GM21717 (cell line): Measurements from ENCODE around the gene DENND1A.
A peak's percentile ranks its signal among the peaks of the same experiment; 100 is the strongest.
"Not testable (repeated sequence)": the region's sequence is repeated elsewhere in the genome, so short reads cannot be mapped to it uniquely, and the experiment has no call there.

ENCODE experiments used
- ATAC-seq: cut with Tn5 transposase; IDR thresholded peaks from one replicate; pipeline ENCODE4 v1.9.1; 2021; ENCODE audit warnings: mild to moderate bottlenecking, moderate library complexity; ENCODE audit not compliant: unreplicated experiment

The DENND1A gene

DNA sequence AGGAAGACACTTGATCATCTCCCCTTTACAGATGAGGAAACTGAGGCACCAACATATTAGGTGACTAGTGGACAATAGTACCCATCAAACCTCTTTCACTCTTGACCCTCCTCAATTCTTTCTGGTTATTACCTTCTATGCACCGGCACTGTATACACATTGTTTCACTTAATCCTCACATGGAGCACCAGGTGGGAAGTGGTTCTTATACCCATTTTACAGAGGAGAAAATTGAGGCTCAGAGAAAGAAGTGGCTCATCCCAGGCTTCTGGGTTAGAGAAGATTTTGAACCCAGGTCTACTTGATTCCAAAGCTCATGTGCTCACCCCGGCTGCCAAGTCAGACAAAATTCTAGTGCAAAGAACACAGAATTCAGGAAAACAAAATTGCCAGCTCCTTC lies 17.4 kb upstream of the DENND1A start:
- ATAC-seq, result no peak

DNA sequence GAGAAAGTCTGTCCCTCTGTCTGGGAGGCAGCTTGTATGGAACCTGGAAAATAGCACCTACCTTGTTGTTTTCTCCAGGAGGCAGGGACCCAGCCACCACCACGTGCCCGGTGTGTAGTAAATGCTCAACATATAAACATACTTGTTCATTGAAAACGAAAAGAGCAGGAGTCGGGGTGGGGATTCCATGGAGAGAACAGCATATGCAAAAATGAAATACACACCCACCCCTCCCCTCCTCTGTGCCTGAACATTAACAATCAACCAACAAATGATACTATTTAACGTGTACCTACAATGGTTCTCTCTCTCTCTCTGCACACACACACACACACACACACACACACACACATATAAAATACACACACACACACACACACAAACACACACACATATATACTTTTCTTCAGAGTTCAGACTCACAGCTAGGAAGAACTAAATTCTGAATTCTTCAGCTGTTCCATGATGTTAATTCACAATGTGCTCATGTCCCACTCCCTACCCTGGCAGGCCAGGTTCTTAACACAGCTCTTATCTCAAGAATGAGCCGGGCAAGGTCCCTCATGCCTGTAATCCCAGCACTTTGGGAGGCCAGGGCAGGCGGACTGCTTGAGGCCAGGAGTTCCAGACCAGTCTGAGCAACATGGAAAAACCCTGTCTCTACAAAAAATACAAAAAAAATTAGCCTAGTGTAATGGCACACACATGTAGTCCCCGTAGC lies 16.3 kb upstream of the DENND1A start:
- no peak for ATAC-seq

DNA sequence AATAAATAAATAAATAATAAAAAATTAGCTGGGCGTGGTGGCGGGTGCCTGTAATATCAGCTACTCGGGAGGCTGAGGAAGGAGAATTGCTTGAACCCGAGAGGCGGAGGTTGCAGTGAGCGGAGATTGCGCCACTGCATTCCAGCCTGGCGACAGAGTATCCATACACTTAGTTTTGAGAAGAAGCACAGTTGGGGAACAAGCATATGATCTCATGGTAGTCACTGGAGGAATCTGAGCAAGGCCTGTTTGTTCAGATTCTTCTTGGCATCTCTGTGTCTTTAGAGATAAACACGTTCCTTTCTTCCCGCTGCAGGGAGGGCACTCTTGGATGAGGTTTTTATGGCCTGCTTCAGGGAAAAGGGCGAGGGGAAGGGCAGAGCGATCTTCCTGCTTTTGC lies 15.6 kb upstream of the DENND1A start:
- no peak for ATAC-seq

DNA sequence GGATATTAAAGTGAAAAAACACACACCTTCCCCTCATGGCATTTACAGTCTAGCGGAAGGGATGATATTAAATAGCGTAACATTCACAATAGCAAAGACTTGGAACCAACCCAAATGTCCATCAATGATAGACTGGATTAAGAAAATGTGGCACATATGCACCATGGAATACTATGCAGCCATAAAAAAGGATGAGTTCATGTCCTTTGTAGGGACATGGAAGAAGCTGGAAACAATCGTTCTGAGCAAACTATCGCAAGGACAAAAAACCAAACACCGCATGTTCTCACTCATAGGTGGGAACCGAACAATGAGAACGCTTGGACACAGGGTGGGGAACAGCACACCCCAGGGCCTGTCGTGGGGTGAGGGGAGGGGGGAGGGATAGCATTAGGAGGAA lies 14.5 kb upstream of the DENND1A start:
- not testable (repeated sequence) for ATAC-seq

DNA sequence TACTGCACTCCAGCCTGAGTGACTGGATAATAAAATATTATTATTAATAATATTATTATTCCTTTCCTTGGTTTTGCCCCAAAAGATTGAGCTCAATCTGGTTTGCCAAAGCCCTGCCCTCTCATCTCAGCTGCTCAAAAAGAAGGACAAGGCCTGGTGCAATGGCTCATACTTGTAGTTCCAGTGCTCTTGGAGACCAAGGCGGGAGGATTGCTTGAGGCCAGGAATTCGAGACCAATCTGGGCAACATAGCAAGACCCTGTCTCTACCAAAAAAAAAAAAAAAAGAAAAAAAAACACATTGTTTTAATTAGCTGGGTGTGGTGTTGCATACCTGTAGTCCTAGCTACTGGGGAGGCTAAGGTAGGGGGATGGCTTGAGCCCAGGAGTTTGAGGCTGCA lies 13.7 kb upstream of the DENND1A start:
- no peak for ATAC-seq

DNA sequence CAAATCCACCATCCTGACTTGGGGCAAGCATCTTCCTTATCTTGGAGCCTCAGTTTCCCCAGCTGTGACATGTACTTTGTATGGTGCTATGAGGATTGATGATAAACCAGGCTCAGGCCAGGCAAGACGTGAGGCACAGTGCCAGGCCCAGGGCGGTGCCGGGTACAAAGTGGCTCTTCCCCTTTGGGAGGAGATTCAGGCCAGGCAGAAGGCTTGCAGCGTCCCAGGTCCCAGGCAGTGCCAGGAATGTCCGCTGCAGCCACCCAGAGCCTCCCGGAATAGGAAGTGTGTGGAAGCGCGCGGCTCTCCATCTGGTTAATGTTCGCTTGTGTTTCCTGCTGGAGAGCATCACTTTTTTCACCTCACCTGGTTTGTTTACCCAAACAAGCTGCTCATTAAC lies 12.6 kb upstream of the DENND1A start:
- no peak for ATAC-seq

DNA sequence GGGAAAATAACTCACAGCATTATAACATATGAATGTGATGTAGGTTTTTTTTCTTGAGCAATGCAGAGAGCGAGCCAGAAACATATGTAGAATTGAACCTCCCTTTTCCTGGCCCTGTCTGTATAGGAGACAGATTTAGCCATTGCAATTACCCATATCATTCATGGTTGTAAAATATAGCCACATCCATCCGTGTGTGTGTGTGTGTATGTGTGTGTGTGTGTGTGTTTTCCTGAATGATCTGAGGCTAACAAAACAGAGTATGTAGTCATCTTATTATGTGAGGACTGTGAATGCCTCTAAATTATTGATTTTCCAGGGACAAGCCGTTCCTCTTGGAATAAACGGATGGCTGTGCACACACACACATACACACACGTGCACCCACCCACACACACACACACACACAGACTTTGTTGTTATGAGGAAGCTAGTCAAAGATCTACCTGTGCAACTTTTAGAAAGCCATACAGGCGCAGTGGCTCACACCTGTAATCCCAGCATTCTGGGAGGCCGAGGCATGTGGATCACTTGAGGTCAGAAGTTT lies 11.7 kb upstream of the DENND1A start:
- no peak for ATAC-seq

DNA sequence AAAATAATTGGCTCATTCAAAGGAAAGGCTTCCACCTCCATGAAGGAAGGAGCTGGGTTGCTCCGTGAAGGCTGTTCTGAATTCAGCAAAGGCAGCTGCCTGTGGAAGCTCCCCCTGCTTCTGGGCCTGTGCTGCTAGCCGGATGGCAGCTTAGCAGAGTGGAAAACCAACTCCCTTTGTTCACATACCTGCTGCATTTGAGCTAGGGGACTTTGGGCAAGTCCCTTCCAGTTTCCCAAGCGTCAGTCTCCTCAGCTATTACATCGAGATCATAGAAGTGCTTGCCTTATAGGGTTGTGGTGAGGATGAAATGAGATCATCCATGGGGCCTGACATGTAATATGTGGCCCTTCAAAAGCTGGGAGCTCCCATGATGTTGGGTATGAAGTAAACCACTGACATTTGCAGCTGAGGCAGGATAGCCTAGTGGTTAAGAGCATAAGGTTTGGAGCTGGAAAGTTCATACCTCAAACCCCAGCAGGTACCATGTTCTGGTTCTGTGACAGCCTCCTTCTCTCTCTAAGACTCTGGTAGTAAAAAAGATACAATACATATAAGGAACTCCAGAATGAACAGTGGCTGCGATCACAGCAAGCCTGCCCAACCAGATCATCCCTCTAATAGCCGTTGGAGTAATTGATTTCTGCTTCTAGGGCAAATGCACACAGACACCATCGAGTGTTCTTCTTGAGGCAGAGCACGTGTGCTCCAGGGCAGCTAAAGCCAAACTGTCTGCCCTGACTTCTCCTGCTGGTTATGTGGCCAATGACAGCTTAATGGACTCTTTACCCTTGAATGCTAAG lies 11.0 kb upstream of the DENND1A start:
- ATAC-seq, result no peak

DNA sequence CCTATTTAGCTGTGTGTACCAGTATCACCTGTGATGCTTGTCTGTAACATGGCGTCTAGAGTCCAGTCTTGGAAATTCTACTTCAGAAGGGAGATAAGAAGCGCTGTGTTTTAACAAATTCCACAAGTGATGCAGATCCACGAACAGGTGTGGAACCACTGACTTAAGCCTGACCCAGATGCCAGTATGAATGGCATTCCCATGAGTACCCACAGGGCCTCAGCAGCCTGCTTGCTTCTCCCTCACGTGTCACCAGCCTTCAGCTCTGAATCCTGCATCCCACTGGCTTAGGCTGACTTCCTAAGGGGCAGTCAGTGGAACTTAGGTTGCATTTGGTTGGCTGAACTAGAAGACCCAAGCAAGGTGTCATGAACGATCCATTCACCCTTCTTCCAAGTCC lies 8.5 kb upstream of the DENND1A start:
- no peak for ATAC-seq

DNA sequence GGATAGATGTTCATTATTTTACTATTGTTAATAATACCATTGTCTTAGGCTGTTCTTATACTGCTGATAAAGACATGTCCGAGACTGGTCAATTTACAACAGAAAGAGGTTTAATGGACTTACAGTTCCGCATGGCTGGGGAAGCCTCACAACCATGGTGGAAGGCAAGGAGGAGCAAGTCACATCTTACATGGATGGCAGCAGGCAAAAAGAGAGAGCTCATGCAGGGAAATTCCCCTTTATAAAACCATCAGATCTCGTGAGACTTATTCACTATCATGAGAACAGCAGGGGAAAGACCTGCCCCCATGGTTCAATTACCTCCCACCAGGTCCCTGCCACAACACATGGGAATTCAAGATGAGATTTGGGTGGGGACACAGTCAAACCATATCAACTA lies 6.6 kb upstream of the DENND1A start:
- ATAC-seq, result not testable (repeated sequence)

DNA sequence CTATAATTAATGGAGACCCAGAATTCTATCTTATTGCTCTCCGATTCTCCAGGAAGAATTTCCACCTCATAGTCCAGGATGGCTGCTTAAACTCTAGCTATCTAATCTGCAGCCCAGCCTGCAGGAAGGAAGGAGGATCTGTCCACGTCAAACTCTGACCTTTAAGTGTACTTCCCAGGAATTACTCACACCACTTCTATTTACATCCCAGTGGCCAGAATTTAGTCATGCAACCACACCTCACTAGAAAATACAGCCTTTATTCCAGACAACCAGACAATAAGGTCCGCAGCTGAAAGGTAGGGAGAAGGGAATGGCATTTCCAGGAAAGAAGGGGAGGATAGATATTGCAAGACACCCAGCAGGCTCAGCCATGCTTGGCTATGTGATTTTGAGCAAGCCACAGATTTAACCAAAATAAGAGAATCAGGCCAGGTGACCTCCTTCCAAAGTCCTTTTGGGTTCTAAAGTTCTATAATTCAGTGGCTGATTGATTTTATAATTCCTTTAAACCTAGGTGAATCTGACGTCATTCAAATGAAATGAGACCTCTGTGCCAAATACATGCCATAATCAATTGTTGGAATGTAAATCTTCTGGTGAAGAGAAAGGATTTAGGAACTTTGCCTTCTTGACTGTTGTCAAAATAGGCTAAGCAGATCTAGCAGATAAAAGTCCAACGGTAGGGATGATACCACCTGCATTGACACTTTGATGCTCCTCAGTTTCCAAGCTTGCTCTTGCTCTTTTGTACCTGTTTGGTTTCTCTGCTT lies 3.7 kb upstream of the DENND1A start:
- ATAC-seq, result no peak

DNA sequence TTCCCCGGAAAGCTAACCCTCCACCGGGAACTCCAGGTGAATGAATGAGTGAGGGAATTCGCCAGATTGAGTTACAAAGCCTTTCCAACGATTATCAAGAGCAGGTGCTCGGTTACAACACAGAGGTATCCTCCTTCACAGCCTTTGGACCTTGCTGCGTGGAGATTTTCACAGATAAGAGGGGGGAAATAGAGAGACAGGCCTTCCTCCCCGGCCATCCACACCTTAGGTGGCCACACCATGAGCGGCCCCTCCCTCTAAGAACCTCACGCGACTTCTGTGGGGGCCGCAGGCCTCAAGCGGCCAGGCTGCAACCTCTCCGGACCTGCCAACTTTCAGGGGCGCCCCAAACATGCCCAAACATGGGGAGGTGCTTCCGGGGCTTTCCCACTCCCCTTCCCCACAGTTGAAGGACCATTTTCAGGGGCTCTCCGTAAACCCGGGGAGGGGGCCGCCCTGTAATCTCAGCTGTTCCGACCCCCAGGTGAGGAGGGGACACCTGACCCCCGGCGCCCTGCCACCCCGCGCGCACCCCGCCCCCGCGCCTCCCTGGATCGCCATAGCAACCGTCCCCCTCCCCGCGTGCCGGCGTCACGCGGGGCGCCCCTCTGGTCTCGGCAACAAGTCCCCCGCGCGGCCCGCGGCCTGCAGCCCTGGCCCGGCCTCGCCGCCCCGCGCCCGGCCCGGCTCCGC lies 603 bp downstream of the DENND1A start:
- peak; percentile 22 for ATAC-seq

DNA sequence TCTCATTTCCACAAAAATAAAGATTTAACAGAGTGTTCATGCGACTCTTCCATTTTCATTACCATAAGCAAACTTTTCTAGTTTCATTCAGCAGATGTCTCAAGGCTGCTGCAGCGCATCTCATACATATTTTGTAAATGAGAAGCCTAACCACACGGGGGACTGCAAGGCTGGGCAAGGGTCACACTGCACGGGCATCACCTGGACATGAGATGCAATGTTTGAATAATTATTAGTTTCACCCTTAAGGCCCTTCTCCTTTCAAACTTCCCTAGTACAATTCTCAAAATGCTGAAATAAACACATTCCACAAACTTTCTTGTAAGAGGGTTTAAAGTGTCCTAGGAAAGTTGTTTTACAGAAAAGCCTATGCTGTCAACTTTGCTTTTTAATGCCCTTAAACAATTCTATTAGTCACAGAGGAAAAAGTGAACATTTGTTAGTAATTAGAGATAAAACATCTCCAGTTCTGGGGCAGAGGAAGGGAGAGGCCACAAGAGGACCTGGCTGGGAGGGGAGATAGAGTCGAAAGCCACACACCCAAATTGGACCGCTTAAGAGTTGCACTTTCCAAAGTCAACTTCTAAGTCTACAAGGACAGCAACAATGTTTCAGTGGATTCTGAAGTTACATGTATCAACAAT lies 1.3 kb downstream of the DENND1A start:
- ATAC-seq, result no peak

DNA sequence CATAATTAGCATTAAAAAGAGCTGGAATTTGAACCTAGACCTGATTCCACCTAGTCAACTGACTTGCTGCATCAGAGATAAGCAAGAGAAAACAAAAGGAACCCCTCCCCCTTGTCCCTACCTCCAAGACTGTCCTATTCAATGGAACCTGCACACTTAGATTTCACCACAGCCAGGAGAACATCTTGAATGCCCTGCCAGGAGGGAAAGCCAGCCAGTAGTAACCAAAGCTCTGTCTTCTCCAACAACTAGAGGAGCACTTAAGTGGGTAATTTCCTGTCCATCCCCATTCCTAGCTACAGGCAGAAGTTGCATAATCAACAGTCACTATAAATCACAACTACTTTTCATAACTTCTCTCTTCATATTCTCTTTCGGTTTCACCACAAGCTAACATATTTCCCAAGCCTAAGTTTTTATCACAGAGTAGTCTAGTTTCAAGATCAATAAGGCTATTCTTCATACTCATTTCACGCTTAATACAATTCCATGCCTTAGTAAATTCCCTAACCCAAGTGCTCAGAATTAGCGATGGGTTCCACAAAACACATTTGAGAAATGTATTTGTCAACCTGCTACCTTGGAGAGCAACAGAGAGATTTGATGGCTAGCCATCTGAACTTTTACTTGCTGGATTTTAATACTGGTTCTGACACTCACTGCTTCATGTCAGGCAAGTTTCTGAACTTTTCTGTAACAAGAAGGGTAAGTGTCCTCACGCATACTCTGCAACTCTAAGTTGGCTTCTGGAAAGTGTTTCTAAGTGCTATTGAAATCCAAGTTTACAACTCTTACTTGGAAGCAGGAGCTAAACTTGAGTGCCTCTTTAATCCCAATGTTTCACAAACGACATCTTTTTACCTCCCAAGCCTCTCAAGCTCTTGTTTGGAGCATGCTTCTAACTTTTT lies 2.0 kb downstream of the DENND1A start:
- ATAC-seq, result no peak

DNA sequence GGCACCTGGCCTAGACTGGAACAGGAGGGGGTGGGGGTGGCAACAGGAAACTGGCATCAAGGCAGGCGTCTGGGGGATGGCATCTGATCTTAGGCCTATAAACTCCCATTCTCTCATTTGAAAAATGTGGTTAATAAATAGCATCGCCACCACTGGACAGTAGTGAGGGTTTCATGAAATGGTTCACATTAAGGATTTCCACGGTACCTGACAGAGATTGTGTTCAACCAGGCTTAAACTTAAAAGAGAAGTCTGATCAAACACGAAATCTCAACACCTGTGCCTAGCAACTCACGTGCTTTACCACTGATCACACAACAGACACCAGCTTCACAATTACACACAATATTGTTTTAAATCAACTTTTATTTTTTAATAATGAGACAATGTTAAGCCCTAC lies 3.0 kb downstream of the DENND1A start:
- ATAC-seq, result no peak

DNA sequence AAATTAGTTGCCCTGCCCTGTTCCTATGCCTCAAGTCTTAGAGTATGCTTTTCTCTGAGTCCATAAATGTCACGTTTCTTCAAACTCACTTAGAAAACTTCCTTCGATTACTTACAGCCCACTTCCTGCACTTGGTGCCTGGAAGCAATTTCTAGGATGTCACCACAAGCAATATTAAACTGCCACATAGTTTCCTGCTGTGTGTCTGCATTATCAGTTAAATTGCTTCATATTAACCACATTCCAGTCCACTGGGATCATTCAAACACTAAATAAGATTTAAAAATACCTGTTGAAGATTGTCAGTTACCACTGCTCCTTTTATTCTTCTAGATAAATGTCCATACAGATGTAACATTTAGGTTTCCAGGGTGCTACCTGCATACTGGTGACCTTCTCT lies 4.1 kb downstream of the DENND1A start:
- no peak for ATAC-seq

DNA sequence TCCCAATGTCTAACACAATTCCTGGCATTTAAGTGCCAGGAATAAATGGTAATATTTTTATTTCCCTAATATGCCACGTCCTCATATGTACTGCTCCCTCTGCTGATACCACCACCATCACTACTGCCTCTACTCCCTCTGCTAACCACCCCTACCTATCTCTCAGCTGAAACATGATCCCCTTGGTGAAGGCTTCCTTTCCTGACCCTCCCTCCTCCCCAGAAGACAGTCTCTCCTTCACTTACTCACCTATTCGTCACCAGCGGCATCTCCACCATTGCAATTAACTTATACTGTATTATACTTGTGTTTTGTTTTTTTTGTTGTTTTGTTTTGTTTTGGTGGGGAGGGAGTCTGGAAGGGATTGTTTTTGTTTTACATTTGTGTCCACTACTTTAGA lies 4.8 kb downstream of the DENND1A start:
- no peak for ATAC-seq

DNA sequence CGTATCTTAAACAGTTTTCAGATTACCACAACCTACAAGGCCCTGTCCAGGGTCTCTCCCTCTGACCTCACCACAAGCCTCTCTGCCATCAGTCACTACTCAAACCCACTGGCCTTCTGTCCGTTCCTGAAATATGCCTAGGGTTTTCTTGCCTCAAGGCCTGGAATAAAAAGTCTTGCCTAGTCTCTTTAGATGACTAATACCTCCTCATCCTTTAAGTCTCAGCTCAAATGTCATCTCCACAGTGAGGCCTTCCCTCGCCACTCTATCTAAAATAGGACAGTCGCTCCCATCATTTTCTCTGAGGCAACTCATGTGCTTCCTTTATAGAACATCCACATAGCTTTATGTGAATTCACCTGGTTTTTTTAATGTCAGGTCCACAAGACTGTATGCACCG lies 5.2 kb downstream of the DENND1A start:
- no peak for ATAC-seq

DNA sequence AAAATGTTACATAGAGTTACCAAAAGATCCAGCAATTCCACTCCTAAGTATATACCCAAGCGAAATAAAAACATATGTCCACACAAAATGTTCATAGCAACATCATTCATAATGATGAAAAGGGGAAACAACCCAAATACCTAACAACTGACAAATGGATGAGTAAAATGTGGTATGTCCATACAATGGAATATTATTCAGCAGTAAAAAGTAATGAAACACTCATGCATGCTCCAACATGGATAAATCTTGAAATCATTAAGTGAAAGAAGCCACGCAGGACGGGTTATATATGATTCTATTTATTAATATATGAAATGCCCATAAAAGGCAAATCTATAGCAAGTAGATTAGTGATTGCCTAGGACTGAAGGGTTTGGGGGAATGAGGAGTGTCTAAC lies 6.0 kb downstream of the DENND1A start:
- no peak for ATAC-seq
